ENCODE data around the gene CDH13.

DNA sequence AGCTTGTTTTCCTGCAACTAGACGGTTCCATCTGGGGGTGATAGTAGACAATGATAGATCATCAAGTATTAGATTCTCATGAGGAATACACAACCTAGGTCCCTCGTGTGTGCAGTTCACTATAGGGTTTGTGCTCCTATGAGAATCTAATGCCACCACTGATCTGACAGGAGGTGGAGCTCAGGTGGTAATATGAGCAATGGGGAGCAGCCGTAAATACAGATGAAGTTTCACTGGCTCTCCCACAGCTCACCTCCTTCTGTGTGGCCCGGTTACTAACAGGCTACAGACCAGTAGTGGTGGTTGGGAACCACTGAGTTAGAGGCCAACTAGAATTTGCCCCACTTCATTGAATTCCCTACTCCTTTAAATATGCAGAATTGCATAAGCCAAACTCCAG, 1033.5 kb downstream of the CDH13 start:
- TF ChIP-seq SPI1 (IDR thresholded peaks at IDR 0.05; ENCODE audit: borderline replicate concordance, insufficient read depth, low read depth, low read length): no peak
- TF ChIP-seq POLR2AphosphoS5 (IDR thresholded peaks at IDR 0.05; ENCODE audit: low read length): no peak
